Measurements from ENCODE around the gene IRX5.

- TF ChIP-seq CTCF (IDR thresholded peaks at IDR 0.05) (no peak), EP300 (IDR thresholded peaks at IDR 0.05) (no peak)
Observed at GRCh38 chr16:54954220-54954619, 23.6 kb downstream of the IRX5 start.

Measured in stomach (tissue), 4 donors.